WI38 (cell line): ENCODE results near the gene ZFAND3.
"Not testable (repeated sequence)": the region's sequence is repeated elsewhere in the genome, so short reads cannot be mapped to it uniquely, and the experiment has no call there.

Experiments used
- H3K4me3 ChIP-seq: 2 replicates; pipeline ENCODE4 v1.5.1; 2011; ENCODE audit warnings: low read depth, mild to moderate bottlenecking, control low read depth, low read length
- CTCF ChIP-seq: IDR thresholded peaks from 2 replicates; pipeline ENCODE4 v1.5.1; 2012; ENCODE audit warnings: low read depth, mild to moderate bottlenecking, control low read depth, low read length

ZFAND3 gene

GRCh38 chr6:37947468-37947867 is 127.9 kb downstream of the ZFAND3 start:
- no peak overlapping the region for H3K4me3 ChIP-seq
- TF ChIP-seq CTCF, result no peak

- not testable (repeated sequence) for H3K4me3 ChIP-seq
These were observed 129.1 kb downstream of the ZFAND3 start for GRCh38 chr6:37948584-37948983.

GRCh38 chr6:37952027-37952426 is 132.5 kb downstream of the ZFAND3 start:
- no peak overlapping the region for H3K4me3 ChIP-seq
- TF ChIP-seq CTCF, result no peak

GRCh38 chr6:37954791-37955190 is 135.3 kb downstream of the ZFAND3 start:
- H3K4me3 ChIP-seq, result no peak overlapping the region

GRCh38 chr6:37956711-37957275 is 137.3 kb downstream of the ZFAND3 start:
- H3K4me3 ChIP-seq, result no peak overlapping the region
- TF ChIP-seq CTCF, result no peak

More at GRCh38 chr6:37954791-37955190, 135.3 kb downstream of the ZFAND3 start:
- no peak for TF ChIP-seq CTCF

GRCh38 chr6:37959061-37959460 is 139.5 kb downstream of the ZFAND3 start:
- TF ChIP-seq CTCF, result no peak
- no peak overlapping the region for H3K4me3 ChIP-seq

- TF ChIP-seq CTCF, result no peak
- no peak overlapping the region for H3K4me3 ChIP-seq
These were observed 140.8 kb downstream of the ZFAND3 start for GRCh38 chr6:37960139-37960935.

GRCh38 chr6:37962481-37963080 is 143.1 kb downstream of the ZFAND3 start:
- not testable (repeated sequence) for H3K4me3 ChIP-seq
